HEK293T (cell line): Measurements from ENCODE around the gene LRMDA.

Experiments used
- CTCF ChIA-PET: fragments of 350-600 bp; formaldehyde crosslinking; extraction: SDS; loops from one replicate; lab custom pipeline; 2021; ENCODE audit warnings: antibody characterized with exemption, inconsistent platforms; lab: Yijun Ruan, JAX
- POLR2A ChIA-PET: fragments of 350-600 bp; formaldehyde crosslinking; extraction: SDS; loops from one replicate; lab custom pipeline; 2020; ENCODE audit warnings: antibody characterized with exemption, inconsistent platforms; lab: Yijun Ruan, JAX
- DNase-seq: peaks from one replicate; pipeline ENCODE4 v3.0.0; 2012; ENCODE audit warnings: mixed read lengths; ENCODE audit errors: extremely low spot score
- ARNT ChIP-seq: fragments of 450-650 bp; IDR thresholded peaks from 2 replicates; pipeline ENCODE4 v1.6.1; 2017; ENCODE audit warnings: mild to moderate bottlenecking
- BHLHE40 ChIP-seq: fragments of 450-650 bp; IDR thresholded peaks from 2 replicates; pipeline ENCODE4 v1.6.1; 2016; ENCODE audit warnings: mild to moderate bottlenecking, moderate library complexity, borderline replicate concordance
- CTBP1 ChIP-seq: fragments of 450-650 bp; IDR thresholded peaks from 2 replicates; pipeline ENCODE4 v1.6.1; 2016; ENCODE audit warnings: borderline replicate concordance
- ELF4 ChIP-seq: fragments of 450-650 bp; IDR thresholded peaks from 2 replicates; pipeline ENCODE4 v1.6.1; 2017; ENCODE audit warnings: antibody characterized with exemption
- FOXA1 ChIP-seq: fragments of 450-650 bp; IDR thresholded peaks from 2 replicates; pipeline ENCODE4 v1.6.1; 2016; ENCODE audit warnings: mild to moderate bottlenecking
- FOXK2 ChIP-seq: fragments of 450-650 bp; IDR thresholded peaks from 2 replicates; pipeline ENCODE4 v1.6.1; 2016; ENCODE audit warnings: mild to moderate bottlenecking
- FOXM1 ChIP-seq: fragments of 450-650 bp; IDR thresholded peaks from 2 replicates; pipeline ENCODE4 v1.6.1; 2017; ENCODE audit warnings: mild to moderate bottlenecking, borderline replicate concordance
- HDGF ChIP-seq: fragments of 450-650 bp; IDR thresholded peaks from 2 replicates; pipeline ENCODE4 v1.6.1; 2017; ENCODE audit warnings: antibody characterized with exemption, borderline replicate concordance
- L3MBTL2 ChIP-seq: fragments of 450-650 bp; conservative IDR thresholded peaks from 2 replicates; pipeline ENCODE4 v1.6.1; 2016; ENCODE audit warnings: mild to moderate bottlenecking
- LEF1 ChIP-seq: fragments of 450-650 bp; IDR thresholded peaks from 2 replicates; pipeline ENCODE4 v1.6.1; 2017; ENCODE audit warnings: mild to moderate bottlenecking, borderline replicate concordance
- NFRKB ChIP-seq: fragments of 450-650 bp; IDR thresholded peaks from 2 replicates; pipeline ENCODE4 v1.6.1; 2016; ENCODE audit warnings: mild to moderate bottlenecking, moderate library complexity
- SP1 ChIP-seq: fragments of 450-650 bp; IDR thresholded peaks from 2 replicates; pipeline ENCODE4 v1.6.1; 2017
- SUZ12 ChIP-seq: fragments of 450-650 bp; IDR thresholded peaks from 2 replicates; pipeline ENCODE4 v1.6.1; 2016; ENCODE audit warnings: mild to moderate bottlenecking
- TARDBP ChIP-seq: fragments of 450-650 bp; IDR thresholded peaks from 2 replicates; pipeline ENCODE4 v1.6.1; 2016
- ZNF384 ChIP-seq: fragments of 450-650 bp; IDR thresholded peaks from 2 replicates; pipeline ENCODE4 v1.6.1; 2016
- TF ChIP-seq, protein P1 (sequence below): fragments of 450-650 bp; IDR thresholded peaks from 2 replicates; pipeline ENCODE4 v1.6.1; 2016

LRMDA gene

DNA sequence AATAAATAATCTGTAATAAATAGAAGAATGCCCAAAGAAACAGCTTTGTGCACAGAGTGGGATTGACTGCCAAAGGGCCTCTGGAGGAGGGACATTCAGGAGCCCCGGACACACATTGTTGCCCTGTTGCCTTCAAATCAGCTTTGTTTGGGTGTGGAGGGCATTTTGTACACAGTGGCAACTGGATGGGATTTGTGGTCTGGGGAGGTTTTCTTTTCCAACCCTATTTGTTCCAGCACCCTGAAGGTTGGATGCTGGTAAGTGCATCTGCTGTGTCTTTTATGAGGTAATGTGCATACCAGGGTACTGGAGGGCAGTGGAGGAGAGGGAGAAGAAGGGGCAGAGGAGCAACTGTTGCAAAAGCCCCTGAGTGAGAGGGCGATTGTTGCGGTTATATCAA is 6.3 kb downstream of the LRMDA start:
- POLR2A ChIA-PET = interaction anchor here (1.2 kb wide), 2 partner anchors 9 to 36 kb away, joined by 4 read pairs; partner anchors contain the start of gene ZNF503
- DNase-seq = no peak
- CTCF ChIA-PET = no interaction called here
- TF ChIP-seq SP1 = no peak
- TF ChIP-seq LEF1 = no peak
- no peak for TF ChIP-seq NFRKB
- TF ChIP-seq ELF4 = no peak
- no peak for TF ChIP-seq ARNT
- TF ChIP-seq TARDBP = no peak
- no peak for TF ChIP-seq FOXM1
- TF ChIP-seq FOXK2 = no peak
- no peak for TF ChIP-seq L3MBTL2
- no peak for TF ChIP-seq SUZ12
- TF ChIP-seq ZNF384 = no peak
- TF ChIP-seq, protein P1, sequence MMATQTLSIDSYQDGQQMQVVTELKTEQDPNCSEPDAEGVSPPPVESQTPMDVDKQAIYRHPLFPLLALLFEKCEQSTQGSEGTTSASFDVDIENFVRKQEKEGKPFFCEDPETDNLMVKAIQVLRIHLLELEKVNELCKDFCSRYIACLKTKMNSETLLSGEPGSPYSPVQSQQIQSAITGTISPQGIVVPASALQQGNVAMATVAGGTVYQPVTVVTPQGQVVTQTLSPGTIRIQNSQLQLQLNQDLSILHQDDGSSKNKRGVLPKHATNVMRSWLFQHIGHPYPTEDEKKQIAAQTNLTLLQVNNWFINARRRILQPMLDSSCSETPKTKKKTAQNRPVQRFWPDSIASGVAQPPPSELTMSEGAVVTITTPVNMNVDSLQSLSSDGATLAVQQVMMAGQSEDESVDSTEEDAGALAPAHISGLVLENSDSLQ = no peak
- TF ChIP-seq HDGF = no peak
- no peak for TF ChIP-seq FOXA1
- TF ChIP-seq CTBP1 = no peak

DNA sequence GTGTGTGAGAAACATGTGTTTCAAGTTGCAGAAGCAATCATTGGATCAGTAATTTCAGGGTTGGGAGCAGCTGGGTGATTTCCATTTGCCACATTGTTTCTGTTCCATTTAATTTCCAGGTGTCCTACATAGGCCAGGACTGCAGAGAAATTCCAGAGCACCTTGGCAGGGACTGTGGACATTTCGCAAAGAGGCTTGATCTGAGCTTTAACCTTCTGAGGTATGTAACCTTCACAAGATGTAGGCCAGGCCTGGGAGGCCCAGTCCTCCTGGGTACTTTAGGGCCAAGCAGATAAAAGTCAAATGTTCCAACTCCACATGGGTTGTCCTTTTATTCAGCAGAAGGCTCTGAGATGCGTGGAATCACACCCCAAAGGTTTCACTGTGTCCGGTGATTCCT is 6.9 kb downstream of the LRMDA start:
- ChIA-PET POLR2A (no interaction called here), CTCF (no interaction called here)
- no peak for DNase-seq
- TF ChIP-seq ZNF384 (no peak), FOXK2 (no peak), BHLHE40 (no peak), TARDBP (no peak), FOXM1 (no peak), CTBP1 (no peak), ELF4 (no peak), LEF1 (no peak)
- TF ChIP-seq, protein P1 = no peak

DNA sequence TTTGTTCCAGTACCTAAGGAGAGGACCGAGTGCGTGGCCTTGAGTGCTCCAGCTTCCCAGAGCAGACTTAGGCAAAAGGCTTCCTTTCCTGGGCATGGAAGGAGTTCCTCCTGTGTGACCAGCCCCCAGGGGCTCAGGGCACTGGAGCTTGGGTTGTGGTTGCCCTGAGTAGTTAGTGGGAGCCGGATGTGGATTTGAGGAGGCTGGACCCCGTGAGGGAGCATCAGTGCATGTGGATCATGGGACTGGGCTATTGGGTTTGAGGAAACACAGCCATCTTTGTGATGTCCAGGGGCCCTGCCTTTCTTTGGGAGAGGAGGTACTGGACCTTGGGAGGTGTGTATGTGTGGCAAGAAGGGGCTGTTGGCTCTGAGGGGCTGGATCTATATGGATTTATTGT is 8.4 kb downstream of the LRMDA start:
- TF ChIP-seq FOXA1 = no peak
- no peak for TF ChIP-seq ARNT
- no peak for TF ChIP-seq BHLHE40
- TF ChIP-seq NFRKB = no peak
- ChIA-PET POLR2A (interaction anchor here (1.1 kb wide), 1 partner anchor 11 kb away, joined by 4 read pairs; no protein-coding TSS in a partner anchor), CTCF (no interaction called here)
- DNase-seq = no peak

DNA sequence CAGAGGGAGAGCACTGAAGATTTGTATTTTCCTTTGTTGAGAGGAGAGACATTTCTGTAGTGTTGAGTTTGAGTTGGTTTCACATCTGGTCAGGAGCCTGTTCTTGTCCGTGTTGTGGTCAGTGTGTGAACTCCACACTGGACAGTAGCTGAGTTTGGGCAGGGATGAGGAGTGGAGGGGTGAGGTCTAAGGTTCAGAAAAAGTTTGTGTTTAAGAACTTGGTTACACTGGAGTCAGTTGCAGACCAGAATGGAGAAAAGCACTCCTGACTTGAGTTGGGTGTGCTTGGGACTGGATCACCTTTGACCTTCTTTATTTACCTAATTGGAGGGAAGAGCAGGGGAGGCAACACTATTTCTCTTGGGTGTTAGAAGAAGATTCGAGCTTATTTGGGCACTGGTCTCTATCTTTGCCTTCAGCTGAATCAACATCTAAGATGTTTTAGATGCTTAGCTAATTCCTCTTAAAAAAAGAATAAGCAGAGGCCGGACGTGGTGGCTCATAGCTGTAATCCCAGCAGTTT is 8.9 kb downstream of the LRMDA start:
- no peak for DNase-seq
- ChIA-PET POLR2A (interaction anchor here (1.1 kb wide), 1 partner anchor 12 kb away, joined by 4 read pairs; no protein-coding TSS in a partner anchor), CTCF (no interaction called here)
- TF ChIP-seq HDGF (no peak), LEF1 (no peak)

DNA sequence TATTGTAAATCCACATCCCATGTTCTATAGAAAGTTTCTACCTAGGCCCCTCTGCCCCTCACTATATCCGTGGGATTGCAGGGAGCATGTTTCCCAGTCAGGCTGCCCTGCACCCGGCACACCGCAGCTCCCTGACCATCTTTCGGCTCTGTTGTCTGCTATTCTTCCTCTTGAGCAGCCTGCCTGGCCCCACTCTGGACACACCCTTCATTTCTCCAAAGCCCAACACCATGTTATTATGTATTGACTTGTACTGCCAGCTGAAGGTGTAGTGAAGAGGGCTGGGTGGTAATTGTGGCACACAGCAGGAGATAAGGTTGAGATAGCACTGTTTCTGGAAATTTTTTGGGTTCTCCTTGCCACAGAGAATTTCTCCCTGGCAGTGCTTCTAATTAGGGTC is 9.8 kb downstream of the LRMDA start:
- DNase-seq = no peak
- POLR2A ChIA-PET = interaction anchor here (1.6 kb wide), 1 partner anchor 11 kb away, joined by 5 read pairs; no protein-coding TSS in a partner anchor
- TF ChIP-seq FOXK2 (no peak), SP1 (no peak), FOXA1 (no peak), ELF4 (no peak), HDGF (no peak), LEF1 (no peak), FOXM1 (no peak)
- CTCF ChIA-PET = interaction anchor here (0.6 kb wide), 1 partner anchor 527 kb away, joined by 4 read pairs; no protein-coding TSS in a partner anchor

DNA sequence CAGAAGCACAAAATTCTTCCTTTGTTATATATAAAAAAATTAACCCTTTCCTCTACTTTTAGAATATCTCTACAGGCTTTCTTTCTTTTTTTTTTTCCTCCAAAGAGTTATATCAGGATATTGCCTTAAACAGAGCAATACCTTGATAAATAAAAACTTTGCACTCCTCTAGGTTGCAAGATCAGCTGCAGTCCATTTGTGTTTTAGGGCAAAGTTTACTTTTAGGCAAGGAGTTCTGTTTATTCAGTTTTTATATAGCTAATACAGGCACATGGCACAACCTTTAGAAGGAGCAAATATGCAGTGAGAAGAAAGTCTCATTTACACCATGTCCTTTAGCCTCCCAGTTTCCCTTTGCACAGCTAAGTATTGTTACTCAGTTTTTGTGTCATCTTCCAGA is 10.3 kb downstream of the LRMDA start:
- no peak for DNase-seq
- TF ChIP-seq L3MBTL2 (no peak), FOXA1 (no peak), CTBP1 (no peak), BHLHE40 (no peak), FOXM1 (no peak), SUZ12 (no peak), HDGF (no peak), SP1 (no peak), ZNF384 (no peak), NFRKB (no peak), LEF1 (no peak), TARDBP (no peak), ARNT (no peak)
- POLR2A ChIA-PET = interaction anchor here (1.6 kb wide), 1 partner anchor 12 kb away, joined by 5 read pairs; no protein-coding TSS in a partner anchor
- CTCF ChIA-PET = no interaction called here

DNA sequence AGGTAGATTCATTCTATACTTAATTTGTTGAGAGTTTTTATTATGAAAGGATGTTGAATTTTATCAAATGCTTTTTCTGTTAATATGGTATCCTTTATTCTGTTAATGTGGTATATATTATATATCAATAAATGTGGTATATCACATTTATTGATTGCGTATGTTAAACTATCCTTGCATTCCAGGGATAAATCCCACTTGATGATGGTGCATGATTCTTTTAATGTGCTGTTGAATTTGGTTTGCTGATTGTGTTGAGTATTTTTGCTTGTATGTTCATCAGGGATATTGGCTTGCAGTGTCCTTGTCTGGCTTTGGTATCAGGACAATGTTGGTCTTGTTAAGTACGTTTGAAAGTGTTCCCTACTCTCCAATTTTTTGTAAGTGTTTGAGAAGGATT is 11.9 kb downstream of the LRMDA start:
- no peak for DNase-seq
- ChIA-PET CTCF (no interaction called here), POLR2A (no interaction called here)
- TF ChIP-seq TARDBP (no peak), LEF1 (no peak), L3MBTL2 (no peak), ZNF384 (no peak), FOXK2 (no peak), FOXM1 (no peak), CTBP1 (no peak), SUZ12 (no peak), ARNT (no peak), ELF4 (no peak), FOXA1 (no peak), SP1 (no peak), HDGF (no peak)
- TF ChIP-seq, protein P1 = no peak
